HEK293 (cell line): ENCODE results near the gene AFG1L.

ENCODE experiments used
- HOXD13 ChIP-seq: sonication (generic); formaldehyde crosslinking; IDR thresholded peaks from 2 replicates; pipeline ENCODE4 v1.8.0; 2022; ENCODE audit warnings: missing genetic modification reagents, borderline replicate concordance
- KLF10 ChIP-seq: fragments of 450-650 bp; IDR thresholded peaks from 2 replicates; pipeline ENCODE4 v1.5.1; 2018; ENCODE audit warnings: missing biosample characterization, mild to moderate bottlenecking, missing genetic modification characterization
- MEIS1 ChIP-seq: sonication (generic); formaldehyde crosslinking; IDR thresholded peaks from 2 replicates; pipeline ENCODE4 v1.8.1; 2022; ENCODE audit warnings: missing genetic modification reagents, mild to moderate bottlenecking, borderline replicate concordance
- MYNN ChIP-seq: fragments of 450-650 bp; formaldehyde crosslinking; IDR thresholded peaks from 2 replicates; pipeline ENCODE4 v1.5.1; 2016; ENCODE audit warnings: missing biosample characterization, missing genetic modification characterization, borderline replicate concordance
- PBX3 ChIP-seq: sonication (generic); formaldehyde crosslinking; IDR thresholded peaks from 2 replicates; pipeline ENCODE4 v1.8.1; 2022; ENCODE audit warnings: mild to moderate bottlenecking, moderate library complexity, missing genetic modification reagents
- REPIN1 ChIP-seq: fragments of 450-650 bp; formaldehyde crosslinking; IDR thresholded peaks from 2 replicates; pipeline ENCODE4 v1.5.1; 2017; ENCODE audit warnings: missing biosample characterization, missing genetic modification characterization, low read depth
- SP2 ChIP-seq: fragments of 450-650 bp; formaldehyde crosslinking; IDR thresholded peaks from 2 replicates; pipeline ENCODE4 v1.5.1; 2016; ENCODE audit warnings: missing biosample characterization, missing genetic modification characterization
- TCF7L2 ChIP-seq: IDR thresholded peaks from 2 replicates; pipeline ENCODE4 v1.6.1; 2011; ENCODE audit warnings: low read depth, mild to moderate bottlenecking, inconsistent platforms, low read length, moderate library complexity, borderline replicate concordance
- ZNF133 ChIP-seq: fragments of 450-650 bp; formaldehyde crosslinking; IDR thresholded peaks from 2 replicates; pipeline ENCODE4 v1.5.1; 2016; ENCODE audit warnings: missing biosample characterization, missing genetic modification characterization
- ZNF140 ChIP-seq: fragments of 450-650 bp; formaldehyde crosslinking; IDR thresholded peaks from 2 replicates; pipeline ENCODE4 v1.5.1; 2016; ENCODE audit warnings: missing biosample characterization, missing genetic modification characterization
- ZNF146 ChIP-seq: fragments of 450-650 bp; formaldehyde crosslinking; IDR thresholded peaks from 2 replicates; pipeline ENCODE4 v1.5.1; 2016; ENCODE audit warnings: missing biosample characterization, missing genetic modification characterization
- ZNF16 ChIP-seq: fragments of 450-650 bp; formaldehyde crosslinking; IDR thresholded peaks from 2 replicates; pipeline ENCODE4 v1.5.1; 2016; ENCODE audit warnings: low read depth, missing biosample characterization, missing genetic modification characterization
- ZNF23 ChIP-seq: fragments of 450-650 bp; formaldehyde crosslinking; IDR thresholded peaks from 2 replicates; pipeline ENCODE4 v1.5.1; 2016; ENCODE audit warnings: missing biosample characterization, missing genetic modification characterization, borderline replicate concordance
- ZNF350 ChIP-seq: fragments of 450-650 bp; formaldehyde crosslinking; IDR thresholded peaks from 2 replicates; pipeline ENCODE4 v1.5.0; 2017; ENCODE audit warnings: missing biosample characterization, mild to moderate bottlenecking, missing genetic modification characterization
- ZNF391 ChIP-seq: fragments of 450-650 bp; formaldehyde crosslinking; IDR thresholded peaks from 2 replicates; pipeline ENCODE4 v1.5.1; 2016; ENCODE audit warnings: low read depth, missing biosample characterization, missing genetic modification characterization, borderline replicate concordance
- ZNF416 ChIP-seq: fragments of 450-650 bp; formaldehyde crosslinking; IDR thresholded peaks from 2 replicates; pipeline ENCODE4 v1.5.1; 2016; ENCODE audit warnings: missing biosample characterization, missing genetic modification characterization
- ZNF426 ChIP-seq: fragments of 450-650 bp; formaldehyde crosslinking; IDR thresholded peaks from 2 replicates; pipeline ENCODE4 v1.5.1; 2017; ENCODE audit warnings: missing biosample characterization, missing genetic modification characterization, mild to moderate bottlenecking, inconsistent platforms, moderate library complexity
- ZNF488 ChIP-seq: fragments of 450-650 bp; formaldehyde crosslinking; IDR thresholded peaks from 2 replicates; pipeline ENCODE4 v1.5.1; 2016; ENCODE audit warnings: missing biosample characterization, missing genetic modification characterization
- ZNF514 ChIP-seq: fragments of 450-650 bp; formaldehyde crosslinking; IDR thresholded peaks from 2 replicates; pipeline ENCODE4 v1.5.1; 2016; ENCODE audit warnings: missing biosample characterization, missing genetic modification characterization
- ZNF549 ChIP-seq: fragments of 450-650 bp; IDR thresholded peaks from 2 replicates; pipeline ENCODE4 v1.5.1; 2018; ENCODE audit warnings: missing biosample characterization, missing genetic modification characterization, mild to moderate bottlenecking, inconsistent platforms, moderate library complexity
- ZNF580 ChIP-seq: fragments of 450-650 bp; formaldehyde crosslinking; IDR thresholded peaks from 2 replicates; pipeline ENCODE4 v1.5.1; 2016; ENCODE audit warnings: missing biosample characterization, missing genetic modification characterization
- ZNF629 ChIP-seq: fragments of 450-650 bp; formaldehyde crosslinking; IDR thresholded peaks from 2 replicates; pipeline ENCODE4 v1.5.1; 2017; ENCODE audit warnings: missing biosample characterization, missing genetic modification characterization
- ZNF660 ChIP-seq: fragments of 450-650 bp; IDR thresholded peaks from 2 replicates; pipeline ENCODE4 v1.5.1; 2018; ENCODE audit warnings: missing biosample characterization, mild to moderate bottlenecking, missing genetic modification characterization
- ZNF704 ChIP-seq: fragments of 450-650 bp; formaldehyde crosslinking; IDR thresholded peaks from 2 replicates; pipeline ENCODE4 v1.5.1; 2016; ENCODE audit warnings: missing biosample characterization, missing genetic modification characterization
- TF ChIP-seq, protein P1 (sequence below): fragments of 450-650 bp; formaldehyde crosslinking; IDR thresholded peaks from 2 replicates; pipeline ENCODE4 v1.5.1; 2016; ENCODE audit warnings: missing biosample characterization, missing genetic modification characterization
- TF ChIP-seq, protein P2 (sequence below): fragments of 450-650 bp; formaldehyde crosslinking; IDR thresholded peaks from 2 replicates; pipeline ENCODE4 v1.5.1; 2016; ENCODE audit warnings: missing biosample characterization, missing genetic modification characterization
- TF ChIP-seq, protein P3 (sequence below): fragments of 450-650 bp; formaldehyde crosslinking; IDR thresholded peaks from 2 replicates; pipeline ENCODE4 v1.5.1; 2016; ENCODE audit warnings: missing biosample characterization, missing genetic modification characterization
- TF ChIP-seq, protein P4 (sequence below): fragments of 450-650 bp; formaldehyde crosslinking; IDR thresholded peaks from 2 replicates; pipeline ENCODE4 v1.5.1; 2017; ENCODE audit warnings: missing biosample characterization, mild to moderate bottlenecking, missing genetic modification characterization, moderate library complexity

The AFG1L gene

DNA sequence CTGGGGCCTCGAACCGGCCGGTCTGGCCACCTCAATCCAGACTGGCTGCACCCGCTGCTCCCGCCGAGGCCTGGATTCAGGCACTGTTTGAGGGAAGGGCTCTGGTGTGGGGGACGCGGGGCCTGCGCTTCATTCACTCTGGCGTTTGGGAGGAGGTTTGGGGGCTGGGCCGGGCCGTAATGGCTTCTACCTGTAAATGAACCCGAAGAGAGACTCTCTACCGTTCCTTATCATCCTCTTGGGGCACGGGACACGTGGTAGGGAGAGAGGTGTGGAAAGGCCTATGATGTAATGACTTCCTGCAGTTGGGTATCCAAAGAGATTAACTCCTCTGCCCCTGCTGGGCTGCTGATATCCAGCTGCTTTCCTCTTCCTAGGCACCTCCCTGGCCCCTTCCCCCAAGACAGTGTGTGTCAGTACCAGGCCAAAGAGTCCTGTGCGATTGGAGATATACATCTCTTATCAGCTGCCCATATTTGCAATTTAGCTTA is 267.7 kb downstream of the AFG1L start (continued):
- peak; percentile 96 for TF ChIP-seq ZNF580 (tag by site-specific recombination)
- peak; percentile 95 for TF ChIP-seq KLF10 (tag by site-specific recombination)
- peak; percentile 98 for TF ChIP-seq ZNF629 (tag by site-specific recombination)
- no peak for TF ChIP-seq ZNF426 (tag by site-specific recombination)
- peak; percentile 49 for TF ChIP-seq SP2 (tag by site-specific recombination)
- TF ChIP-seq MEIS1, result no peak; the same call in 1 of the 2 replicates
- TF ChIP-seq ZNF660 (tag by site-specific recombination), result peak; percentile 72; the same call in 1 of the 2 replicates
- no peak for TF ChIP-seq ZNF16 (tag by site-specific recombination)
- no peak for TF ChIP-seq ZNF704
- no peak for TF ChIP-seq REPIN1 (tag by site-specific recombination)
- no peak for TF ChIP-seq ZNF146 (tag by site-specific recombination)
- TF ChIP-seq ZNF416 (tag by site-specific recombination), result no peak
- TF ChIP-seq ZNF488 (tag by site-specific recombination), result peak; percentile 74; the same call in 1 of the 2 replicates
- TF ChIP-seq, protein P1, sequence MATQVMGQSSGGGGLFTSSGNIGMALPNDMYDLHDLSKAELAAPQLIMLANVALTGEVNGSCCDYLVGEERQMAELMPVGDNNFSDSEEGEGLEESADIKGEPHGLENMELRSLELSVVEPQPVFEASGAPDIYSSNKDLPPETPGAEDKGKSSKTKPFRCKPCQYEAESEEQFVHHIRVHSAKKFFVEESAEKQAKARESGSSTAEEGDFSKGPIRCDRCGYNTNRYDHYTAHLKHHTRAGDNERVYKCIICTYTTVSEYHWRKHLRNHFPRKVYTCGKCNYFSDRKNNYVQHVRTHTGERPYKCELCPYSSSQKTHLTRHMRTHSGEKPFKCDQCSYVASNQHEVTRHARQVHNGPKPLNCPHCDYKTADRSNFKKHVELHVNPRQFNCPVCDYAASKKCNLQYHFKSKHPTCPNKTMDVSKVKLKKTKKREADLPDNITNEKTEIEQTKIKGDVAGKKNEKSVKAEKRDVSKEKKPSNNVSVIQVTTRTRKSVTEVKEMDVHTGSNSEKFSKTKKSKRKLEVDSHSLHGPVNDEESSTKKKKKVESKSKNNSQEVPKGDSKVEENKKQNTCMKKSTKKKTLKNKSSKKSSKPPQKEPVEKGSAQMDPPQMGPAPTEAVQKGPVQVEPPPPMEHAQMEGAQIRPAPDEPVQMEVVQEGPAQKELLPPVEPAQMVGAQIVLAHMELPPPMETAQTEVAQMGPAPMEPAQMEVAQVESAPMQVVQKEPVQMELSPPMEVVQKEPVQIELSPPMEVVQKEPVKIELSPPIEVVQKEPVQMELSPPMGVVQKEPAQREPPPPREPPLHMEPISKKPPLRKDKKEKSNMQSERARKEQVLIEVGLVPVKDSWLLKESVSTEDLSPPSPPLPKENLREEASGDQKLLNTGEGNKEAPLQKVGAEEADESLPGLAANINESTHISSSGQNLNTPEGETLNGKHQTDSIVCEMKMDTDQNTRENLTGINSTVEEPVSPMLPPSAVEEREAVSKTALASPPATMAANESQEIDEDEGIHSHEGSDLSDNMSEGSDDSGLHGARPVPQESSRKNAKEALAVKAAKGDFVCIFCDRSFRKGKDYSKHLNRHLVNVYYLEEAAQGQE (tag by site-specific recombination), result 0 out of 2 replicates have a peak, but pooled peaks have one; percentile 59
- TF ChIP-seq, protein P2, sequence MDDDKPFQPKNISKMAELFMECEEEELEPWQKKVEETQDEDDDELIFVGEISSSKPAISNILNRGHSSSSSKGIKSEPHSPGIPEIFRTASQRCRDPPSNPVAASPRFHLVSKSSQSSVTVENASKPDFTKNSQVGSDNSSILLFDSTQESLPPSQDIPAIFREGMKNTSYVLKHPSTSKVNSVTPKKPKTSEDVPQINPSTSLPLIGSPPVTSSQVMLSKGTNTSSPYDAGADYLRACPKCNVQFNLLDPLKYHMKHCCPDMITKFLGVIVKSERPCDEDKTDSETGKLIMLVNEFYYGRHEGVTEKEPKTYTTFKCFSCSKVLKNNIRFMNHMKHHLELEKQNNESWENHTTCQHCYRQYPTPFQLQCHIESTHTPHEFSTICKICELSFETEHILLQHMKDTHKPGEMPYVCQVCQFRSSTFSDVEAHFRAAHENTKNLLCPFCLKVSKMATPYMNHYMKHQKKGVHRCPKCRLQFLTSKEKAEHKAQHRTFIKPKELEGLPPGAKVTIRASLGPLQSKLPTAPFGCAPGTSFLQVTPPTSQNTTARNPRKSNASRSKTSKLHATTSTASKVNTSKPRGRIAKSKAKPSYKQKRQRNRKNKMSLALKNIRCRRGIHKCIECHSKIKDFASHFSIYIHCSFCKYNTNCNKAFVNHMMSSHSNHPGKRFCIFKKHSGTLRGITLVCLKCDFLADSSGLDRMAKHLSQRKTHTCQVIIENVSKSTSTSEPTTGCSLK (tag by site-specific recombination), result no peak
- peak; percentile 66; the same call in 1 of the 2 replicates for TF ChIP-seq TCF7L2
- TF ChIP-seq ZNF133 (tag by site-specific recombination), result no peak
- no peak for TF ChIP-seq ZNF549
- no peak for TF ChIP-seq ZNF140 (tag by site-specific recombination)
- TF ChIP-seq HOXD13 (CRISPR knock-in tag), result 0 out of 2 replicates have a peak, but pooled peaks have one; percentile 24
- TF ChIP-seq ZNF391 (tag by site-specific recombination), result peak; percentile 89; the same call in 1 of the 2 replicates
- TF ChIP-seq MYNN (tag by site-specific recombination), result no peak
- TF ChIP-seq PBX3 (CRISPR knock-in tag), result peak; percentile 81; the same call in 1 of the 2 replicates
- TF ChIP-seq ZNF23 (tag by site-specific recombination), result no peak
- TF ChIP-seq ZNF514 (tag by site-specific recombination), result no peak
- TF ChIP-seq, protein P3, sequence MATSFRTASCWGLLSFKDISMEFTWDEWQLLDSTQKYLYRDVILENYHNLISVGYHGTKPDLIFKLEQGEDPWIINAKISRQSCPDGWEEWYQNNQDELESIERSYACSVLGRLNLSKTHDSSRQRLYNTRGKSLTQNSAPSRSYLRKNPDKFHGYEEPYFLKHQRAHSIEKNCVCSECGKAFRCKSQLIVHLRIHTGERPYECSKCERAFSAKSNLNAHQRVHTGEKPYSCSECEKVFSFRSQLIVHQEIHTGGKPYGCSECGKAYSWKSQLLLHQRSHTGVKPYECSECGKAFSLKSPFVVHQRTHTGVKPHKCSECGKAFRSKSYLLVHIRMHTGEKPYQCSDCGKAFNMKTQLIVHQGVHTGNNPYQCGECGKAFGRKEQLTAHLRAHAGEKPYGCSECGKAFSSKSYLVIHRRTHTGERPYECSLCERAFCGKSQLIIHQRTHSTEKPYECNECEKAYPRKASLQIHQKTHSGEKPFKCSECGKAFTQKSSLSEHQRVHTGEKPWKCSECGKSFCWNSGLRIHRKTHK (tag by site-specific recombination), result no peak
- TF ChIP-seq ZNF350, result no peak
- TF ChIP-seq, protein P4, sequence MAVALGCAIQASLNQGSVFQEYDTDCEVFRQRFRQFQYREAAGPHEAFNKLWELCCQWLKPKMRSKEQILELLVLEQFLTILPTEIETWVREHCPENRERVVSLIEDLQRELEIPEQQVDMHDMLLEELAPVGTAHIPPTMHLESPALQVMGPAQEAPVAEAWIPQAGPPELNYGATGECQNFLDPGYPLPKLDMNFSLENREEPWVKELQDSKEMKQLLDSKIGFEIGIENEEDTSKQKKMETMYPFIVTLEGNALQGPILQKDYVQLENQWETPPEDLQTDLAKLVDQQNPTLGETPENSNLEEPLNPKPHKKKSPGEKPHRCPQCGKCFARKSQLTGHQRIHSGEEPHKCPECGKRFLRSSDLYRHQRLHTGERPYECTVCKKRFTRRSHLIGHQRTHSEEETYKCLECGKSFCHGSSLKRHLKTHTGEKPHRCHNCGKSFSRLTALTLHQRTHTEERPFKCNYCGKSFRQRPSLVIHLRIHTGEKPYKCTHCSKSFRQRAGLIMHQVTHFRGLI (tag by site-specific recombination), result peak; percentile 43; the same call in 1 of the 2 replicates
